Embryonic facial prominence (tissue), 1 donor: ENCODE measurements around the gene DLG1.

Source experiments
- DNase-seq: peaks from one replicate; pipeline ENCODE4 v3.0.0-alpha.2; 2016; ENCODE audit errors: extremely low spot score

DLG1 gene

GRCh38 chr3:197015790-197016736 is 282.3 kb downstream of the DLG1 start:
- DNase-seq, result no peak

GRCh38 chr3:197014942-197015575 is 283.4 kb downstream of the DLG1 start:
- DNase-seq, result no peak

- DNase-seq, result no peak
Measured at GRCh38 chr3:197014024-197014423, 284.4 kb downstream of the DLG1 start.

- DNase-seq, result no peak
Measured at GRCh38 chr3:197012540-197012883, 285.9 kb downstream of the DLG1 start.

DNA sequence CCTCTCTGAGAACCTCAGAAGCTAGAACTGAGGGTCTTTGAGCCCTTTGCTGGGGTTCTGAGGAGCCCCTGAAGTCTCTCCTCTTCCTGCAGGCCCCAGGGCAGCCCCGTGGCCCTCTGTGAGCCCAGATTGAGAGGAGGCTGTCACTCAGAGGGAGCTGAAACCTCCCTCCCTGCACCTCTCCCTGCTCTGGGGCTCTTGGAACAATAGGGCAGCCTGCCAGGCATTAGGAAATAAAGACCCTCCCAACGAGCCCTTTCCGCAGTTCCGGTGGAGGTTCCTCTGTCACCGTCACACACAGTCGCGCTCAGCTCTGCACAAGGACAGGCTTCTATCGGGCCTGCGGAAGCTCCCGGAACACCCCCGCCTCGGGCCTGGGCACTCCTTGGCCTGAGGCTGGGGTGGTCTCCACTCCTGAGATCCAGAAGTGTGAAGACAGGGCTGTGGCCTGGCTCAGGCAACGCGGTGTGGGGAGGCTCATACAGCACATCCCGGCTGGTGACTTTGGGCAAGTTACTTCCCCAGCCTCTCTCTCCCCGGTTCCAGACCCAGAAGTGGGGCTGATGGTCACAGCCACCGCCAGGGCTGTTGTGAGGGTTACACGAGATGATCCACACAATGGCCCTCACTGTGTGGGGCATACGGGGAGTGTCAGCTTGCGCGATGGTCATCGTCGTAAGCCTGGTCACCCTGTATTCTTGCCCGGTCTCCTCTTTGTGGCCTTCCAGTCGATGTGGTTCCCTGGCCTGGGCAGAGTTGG is 286.5 kb downstream of the DLG1 start:
- DNase-seq, result no peak

DNA sequence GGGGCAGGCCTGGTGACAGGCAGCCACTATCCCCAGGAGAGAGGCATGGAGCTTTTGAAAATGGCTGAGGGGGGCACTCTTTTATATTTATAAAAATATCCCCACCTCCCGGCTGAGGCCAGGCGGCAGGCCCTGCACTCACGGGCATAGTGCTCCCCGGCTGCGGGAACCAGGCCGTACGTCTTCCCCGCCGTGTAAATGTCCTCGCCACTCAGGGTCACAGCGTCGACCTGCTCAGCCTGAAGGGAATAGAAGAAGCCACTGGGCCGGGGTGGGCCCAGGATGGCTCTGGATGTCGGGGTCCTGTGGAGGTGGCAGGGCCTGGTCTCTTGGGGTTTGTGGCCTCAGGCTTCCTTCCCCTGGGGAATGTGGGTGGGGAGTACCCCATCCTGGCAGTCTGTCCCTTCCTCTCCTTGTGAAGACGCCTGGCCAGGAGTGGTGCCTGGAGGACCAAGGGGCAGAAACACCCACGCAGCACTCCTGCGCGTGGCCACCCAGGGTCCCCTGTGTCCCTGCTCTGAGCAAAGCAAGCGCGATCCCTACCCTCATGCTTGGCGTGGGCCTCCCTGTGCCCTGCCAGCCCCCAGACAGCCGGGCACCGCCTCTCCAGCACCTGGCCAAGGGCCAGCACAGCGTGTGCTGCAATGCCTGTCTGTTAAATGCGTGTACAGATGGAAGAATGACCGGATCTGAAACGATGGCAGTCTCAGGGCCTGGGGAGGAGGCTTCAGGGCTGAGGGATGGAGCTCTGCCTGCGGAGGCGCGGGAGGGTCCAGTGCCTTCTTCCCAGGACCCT is 287.7 kb downstream of the DLG1 start:
- no peak for DNase-seq

- no peak for DNase-seq
Measured at GRCh38 chr3:197009532-197010019, 288.8 kb downstream of the DLG1 start.

- no peak for DNase-seq
Measured at GRCh38 chr3:197008436-197009209, 289.8 kb downstream of the DLG1 start.

DNA sequence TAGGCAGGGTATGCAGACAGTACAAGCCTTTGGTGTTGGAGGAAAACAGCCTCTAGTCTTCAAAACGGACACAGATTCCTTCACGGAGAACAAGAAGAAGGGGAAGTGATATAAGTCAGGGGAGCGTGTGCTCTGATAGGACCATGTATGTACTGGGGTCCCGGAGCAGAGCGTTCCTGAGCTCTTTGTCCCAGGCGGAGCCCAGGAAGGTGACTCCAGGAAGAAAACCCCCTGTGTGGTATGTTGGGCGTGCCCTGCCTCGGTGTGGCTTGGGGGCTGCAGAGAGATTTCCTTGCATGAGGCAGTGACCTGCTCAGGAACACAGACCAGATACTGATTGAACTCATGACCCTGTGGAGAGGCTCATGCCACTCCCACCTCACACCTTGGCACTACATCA is 290.5 kb downstream of the DLG1 start:
- DNase-seq, result no peak

- DNase-seq, result no peak
Measured at GRCh38 chr3:197007296-197007940, 291.0 kb downstream of the DLG1 start.

DNA sequence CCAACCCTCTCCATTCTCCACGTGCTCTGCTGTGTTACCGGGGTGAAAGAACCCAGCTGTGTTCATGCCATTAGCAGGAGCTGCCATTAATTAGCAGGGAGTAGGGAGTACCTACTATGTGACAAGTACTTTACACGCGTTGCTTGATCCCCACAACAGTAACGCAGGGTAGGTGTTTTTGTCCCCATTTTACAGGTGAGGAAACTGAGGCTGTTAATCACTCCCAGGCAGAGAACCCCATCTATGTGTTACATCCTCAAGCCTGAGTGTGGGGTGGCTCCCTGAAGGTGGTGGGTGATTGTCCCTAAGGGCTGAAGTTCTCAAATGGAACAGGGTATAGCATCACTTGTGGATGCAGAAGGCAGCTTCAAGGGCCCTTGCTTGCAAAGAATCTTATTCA is 291.6 kb downstream of the DLG1 start:
- no peak for DNase-seq

GRCh38 chr3:197006446-197006845 is 292.0 kb downstream of the DLG1 start:
- DNase-seq, result no peak

DNA sequence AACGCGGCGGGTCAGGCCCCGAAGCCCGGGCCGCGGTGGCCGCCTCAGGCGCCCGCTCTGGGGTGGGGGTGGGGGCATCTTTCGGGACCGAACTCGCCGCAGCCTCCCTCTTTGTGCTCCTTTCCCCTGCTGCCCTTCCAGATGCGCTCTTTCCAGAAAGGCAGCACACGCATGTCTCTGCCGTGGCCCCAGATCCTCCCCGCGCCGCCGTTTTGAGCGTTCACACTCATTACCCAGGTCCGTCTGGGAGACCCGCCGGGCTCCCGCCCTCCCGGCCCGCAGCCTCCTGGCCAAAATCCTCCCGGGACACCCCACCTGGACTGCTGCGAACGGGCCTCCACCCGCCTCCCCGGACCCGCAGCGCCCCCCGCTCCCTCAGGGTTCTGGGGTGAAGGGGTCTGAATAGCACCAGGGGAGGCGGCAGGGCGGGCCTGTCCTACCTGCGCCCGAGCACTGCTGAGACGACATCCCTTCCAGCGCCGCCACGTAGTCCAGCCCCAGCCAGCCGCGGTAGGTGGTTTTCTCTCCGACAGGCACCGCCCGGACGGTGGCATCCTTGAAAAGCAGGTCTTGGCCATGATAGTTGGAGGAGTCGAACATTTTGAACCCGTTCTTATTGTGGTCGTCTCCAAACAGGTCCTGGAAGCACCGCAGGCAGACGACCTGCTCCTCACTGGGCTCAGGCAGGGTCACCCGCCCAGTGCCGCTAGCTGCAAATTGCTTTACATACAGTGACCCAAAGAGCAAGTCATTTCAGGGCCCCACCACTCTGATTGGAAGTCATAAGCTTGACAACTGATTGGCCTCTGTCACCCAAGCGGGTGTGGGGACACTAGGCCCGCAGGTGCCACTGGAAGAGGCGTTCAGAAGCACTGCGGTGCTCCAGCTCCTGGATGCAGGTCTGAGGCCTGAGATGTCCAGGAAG is 294.7 kb downstream of the DLG1 start:
- no peak for DNase-seq

GRCh38 chr3:197002701-197003454 is 295.5 kb downstream of the DLG1 start:
- DNase-seq, result peak; percentile 28

GRCh38 chr3:197001972-197002700 is 296.3 kb downstream of the DLG1 start:
- no peak for DNase-seq

DNA sequence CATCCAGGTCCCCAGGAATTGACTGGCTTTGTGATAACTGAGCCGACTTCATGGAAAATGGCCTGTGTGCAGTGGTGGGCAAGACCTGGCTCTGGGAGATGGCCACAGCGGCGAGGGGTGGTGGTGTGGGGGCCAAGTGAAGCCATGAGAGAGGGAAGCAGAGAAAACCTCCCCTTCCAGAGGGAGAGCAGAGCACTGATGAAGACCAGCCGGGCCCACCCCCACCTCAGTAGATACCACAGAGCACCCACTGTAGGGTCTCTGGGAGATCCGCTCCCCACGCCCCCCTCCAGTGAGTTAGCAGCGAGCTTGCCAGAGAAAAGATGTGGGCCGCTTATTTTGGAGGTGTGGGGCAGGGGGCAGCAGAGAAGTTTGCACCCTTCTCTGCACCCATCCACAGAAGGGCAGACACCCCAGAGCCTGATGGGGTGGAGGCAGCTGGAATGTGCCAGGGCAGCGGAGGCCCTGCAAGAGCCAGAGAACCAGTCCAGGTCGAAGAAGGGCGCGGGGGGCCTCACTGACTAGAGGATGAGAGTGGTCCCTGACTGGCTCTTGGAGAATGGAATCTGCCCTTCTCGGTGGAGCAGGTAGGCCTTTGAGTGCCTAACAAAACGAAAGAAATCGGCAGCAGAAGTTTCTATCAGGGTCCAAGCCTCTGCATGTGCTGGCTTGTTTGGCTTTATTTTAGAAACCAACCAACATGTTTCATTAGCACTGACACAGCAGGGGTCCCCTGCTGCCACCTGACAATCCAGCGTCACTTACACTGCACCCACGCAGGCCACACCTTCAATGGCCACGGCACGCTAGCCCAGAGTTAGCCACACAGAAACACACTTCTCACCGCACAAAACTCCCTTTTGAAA is 297.1 kb downstream of the DLG1 start:
- DNase-seq, result no peak

DNA sequence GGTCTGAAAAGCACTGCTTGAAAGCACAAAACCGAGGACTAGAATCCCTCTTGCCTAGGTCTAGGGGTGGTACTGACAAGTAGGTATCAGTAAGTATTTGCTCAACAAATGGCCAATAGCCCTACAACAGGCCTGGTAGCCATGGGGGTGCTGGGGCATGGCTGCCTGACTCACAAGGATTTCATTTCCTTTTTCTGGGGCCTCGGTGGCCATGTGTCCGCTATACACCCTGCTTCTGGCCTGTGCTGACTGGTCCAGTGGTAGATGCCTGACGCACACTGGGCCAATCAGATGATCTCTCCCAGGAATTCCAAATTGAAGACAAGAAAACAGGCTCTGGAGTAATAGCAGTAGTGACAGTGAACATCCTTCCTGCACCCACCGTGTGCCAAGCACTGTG is 298.2 kb downstream of the DLG1 start:
- no peak for DNase-seq
